H1 (cell line): Measurements from ENCODE around the gene NRTN. TPM values are rescaled to one million over a fixed set of nuclear protein-coding genes. Genes with fewer than 3 reads are reported as not detected.

Experiments used
- polyA plus RNA-seq, 7 experiments: library from polyadenylated mRNA; depleted of rRNA in 3 of 7; stranded (reverse) in 5 of 7; unstranded in 2 of 7; fragments of >200 nt in 5 of 7; fragments of 200-250 nt in 2 of 7; gene quantifications; 1 replicate in 5 of 7; 2 replicates in 1 of 7; 4 replicates in 1 of 7; pipeline versions ENCODE4 v1.2.1 to v1.2.3, GENCODE V29; 2011 to 2013; ENCODE audit warnings: missing spikeins in 2 of 7, mixed read lengths in 2 of 7
- total RNA-seq: library from RNA; stranded (reverse); fragmentation: NEBNext Ultra II Directional; extraction: Animal tissue kit (Norgen Biotek cat#: 25700); gene quantifications from 2 replicates; pipeline ENCODE4 v1.2.1, GENCODE V29; 2021
- TF ChIP-seq, protein P1 (sequence below): fragments of 300-600 bp; sonication (generic); IDR thresholded peaks from 2 replicates; pipeline ENCODE4 v1.7.1; 2012; ENCODE audit warnings: low read length, moderate library complexity, mild to moderate bottlenecking, inconsistent platforms; ENCODE audit not compliant: insufficient replicate concordance

The NRTN gene
- total and polyA plus RNA-seq, 2 of the 8 experiments (the other 6 are each of a cell fraction or from before 2014, with no cell fraction given): 3.9 to 5.3 TPM

DNA sequence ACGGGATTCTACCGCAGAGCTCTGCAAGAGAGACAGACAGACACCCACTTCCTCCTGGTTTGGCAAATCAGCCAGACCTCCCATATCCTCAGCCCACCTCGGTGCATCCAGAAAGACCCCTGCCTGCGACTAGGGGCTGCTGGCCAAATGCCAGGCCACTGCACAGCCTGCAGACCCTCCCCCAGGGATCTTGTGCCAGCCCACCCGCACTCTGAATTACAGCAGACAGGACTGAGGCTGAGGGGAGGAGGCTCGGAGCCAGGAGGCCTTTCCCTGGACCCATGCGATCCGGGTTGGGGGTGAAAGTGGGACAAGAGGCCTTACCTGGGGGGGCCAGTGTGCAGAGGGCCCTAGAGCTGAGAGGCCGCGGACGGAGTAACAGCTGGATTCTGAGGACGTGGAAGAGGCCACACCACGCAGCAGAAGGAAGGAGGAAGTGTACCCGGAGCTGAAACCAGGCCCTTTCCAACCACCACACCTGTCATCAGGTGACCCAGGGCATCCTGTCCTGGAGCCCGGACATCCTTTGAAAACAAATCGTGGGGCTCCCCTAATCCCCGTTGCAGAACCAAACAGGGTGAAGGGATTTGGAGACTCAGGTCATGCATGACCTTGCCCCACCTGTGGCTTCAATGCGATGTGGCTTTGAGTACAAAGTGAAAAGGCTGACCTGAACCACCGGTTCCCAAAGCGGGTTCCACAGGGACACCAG is 33.6 kb downstream of the NRTN start (continued):
- TF ChIP-seq, protein P1, sequence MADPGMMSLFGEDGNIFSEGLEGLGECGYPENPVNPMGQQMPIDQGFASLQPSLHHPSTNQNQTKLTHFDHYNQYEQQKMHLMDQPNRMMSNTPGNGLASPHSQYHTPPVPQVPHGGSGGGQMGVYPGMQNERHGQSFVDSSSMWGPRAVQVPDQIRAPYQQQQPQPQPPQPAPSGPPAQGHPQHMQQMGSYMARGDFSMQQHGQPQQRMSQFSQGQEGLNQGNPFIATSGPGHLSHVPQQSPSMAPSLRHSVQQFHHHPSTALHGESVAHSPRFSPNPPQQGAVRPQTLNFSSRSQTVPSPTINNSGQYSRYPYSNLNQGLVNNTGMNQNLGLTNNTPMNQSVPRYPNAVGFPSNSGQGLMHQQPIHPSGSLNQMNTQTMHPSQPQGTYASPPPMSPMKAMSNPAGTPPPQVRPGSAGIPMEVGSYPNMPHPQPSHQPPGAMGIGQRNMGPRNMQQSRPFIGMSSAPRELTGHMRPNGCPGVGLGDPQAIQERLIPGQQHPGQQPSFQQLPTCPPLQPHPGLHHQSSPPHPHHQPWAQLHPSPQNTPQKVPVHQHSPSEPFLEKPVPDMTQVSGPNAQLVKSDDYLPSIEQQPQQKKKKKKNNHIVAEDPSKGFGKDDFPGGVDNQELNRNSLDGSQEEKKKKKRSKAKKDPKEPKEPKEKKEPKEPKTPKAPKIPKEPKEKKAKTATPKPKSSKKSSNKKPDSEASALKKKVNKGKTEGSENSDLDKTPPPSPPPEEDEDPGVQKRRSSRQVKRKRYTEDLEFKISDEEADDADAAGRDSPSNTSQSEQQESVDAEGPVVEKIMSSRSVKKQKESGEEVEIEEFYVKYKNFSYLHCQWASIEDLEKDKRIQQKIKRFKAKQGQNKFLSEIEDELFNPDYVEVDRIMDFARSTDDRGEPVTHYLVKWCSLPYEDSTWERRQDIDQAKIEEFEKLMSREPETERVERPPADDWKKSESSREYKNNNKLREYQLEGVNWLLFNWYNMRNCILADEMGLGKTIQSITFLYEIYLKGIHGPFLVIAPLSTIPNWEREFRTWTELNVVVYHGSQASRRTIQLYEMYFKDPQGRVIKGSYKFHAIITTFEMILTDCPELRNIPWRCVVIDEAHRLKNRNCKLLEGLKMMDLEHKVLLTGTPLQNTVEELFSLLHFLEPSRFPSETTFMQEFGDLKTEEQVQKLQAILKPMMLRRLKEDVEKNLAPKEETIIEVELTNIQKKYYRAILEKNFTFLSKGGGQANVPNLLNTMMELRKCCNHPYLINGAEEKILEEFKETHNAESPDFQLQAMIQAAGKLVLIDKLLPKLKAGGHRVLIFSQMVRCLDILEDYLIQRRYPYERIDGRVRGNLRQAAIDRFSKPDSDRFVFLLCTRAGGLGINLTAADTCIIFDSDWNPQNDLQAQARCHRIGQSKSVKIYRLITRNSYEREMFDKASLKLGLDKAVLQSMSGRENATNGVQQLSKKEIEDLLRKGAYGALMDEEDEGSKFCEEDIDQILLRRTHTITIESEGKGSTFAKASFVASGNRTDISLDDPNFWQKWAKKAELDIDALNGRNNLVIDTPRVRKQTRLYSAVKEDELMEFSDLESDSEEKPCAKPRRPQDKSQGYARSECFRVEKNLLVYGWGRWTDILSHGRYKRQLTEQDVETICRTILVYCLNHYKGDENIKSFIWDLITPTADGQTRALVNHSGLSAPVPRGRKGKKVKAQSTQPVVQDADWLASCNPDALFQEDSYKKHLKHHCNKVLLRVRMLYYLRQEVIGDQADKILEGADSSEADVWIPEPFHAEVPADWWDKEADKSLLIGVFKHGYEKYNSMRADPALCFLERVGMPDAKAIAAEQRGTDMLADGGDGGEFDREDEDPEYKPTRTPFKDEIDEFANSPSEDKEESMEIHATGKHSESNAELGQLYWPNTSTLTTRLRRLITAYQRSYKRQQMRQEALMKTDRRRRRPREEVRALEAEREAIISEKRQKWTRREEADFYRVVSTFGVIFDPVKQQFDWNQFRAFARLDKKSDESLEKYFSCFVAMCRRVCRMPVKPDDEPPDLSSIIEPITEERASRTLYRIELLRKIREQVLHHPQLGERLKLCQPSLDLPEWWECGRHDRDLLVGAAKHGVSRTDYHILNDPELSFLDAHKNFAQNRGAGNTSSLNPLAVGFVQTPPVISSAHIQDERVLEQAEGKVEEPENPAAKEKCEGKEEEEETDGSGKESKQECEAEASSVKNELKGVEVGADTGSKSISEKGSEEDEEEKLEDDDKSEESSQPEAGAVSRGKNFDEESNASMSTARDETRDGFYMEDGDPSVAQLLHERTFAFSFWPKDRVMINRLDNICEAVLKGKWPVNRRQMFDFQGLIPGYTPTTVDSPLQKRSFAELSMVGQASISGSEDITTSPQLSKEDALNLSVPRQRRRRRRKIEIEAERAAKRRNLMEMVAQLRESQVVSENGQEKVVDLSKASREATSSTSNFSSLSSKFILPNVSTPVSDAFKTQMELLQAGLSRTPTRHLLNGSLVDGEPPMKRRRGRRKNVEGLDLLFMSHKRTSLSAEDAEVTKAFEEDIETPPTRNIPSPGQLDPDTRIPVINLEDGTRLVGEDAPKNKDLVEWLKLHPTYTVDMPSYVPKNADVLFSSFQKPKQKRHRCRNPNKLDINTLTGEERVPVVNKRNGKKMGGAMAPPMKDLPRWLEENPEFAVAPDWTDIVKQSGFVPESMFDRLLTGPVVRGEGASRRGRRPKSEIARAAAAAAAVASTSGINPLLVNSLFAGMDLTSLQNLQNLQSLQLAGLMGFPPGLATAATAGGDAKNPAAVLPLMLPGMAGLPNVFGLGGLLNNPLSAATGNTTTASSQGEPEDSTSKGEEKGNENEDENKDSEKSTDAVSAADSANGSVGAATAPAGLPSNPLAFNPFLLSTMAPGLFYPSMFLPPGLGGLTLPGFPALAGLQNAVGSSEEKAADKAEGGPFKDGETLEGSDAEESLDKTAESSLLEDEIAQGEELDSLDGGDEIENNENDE: no peak
